Lung (tissue), 12 donors: ENCODE measurements around the gene ZNF429. TPM values are rescaled to one million over a fixed set of nuclear protein-coding genes. Genes with fewer than 3 reads are reported as not detected.
A peak's percentile ranks its signal among the peaks of the same experiment; 100 is the strongest.

Source experiments
- ATAC-seq: fragments of 200-7000 bp; cut with Tn5 transposase; one replicate; pipeline ENCODE4 v1.9.1; 2020; ENCODE audit warnings: moderate number of reproducible peaks; ENCODE audit not compliant: insufficient read depth, low FRiP score
- DNase-seq, 3 donors: peaks; one replicate each; pipeline ENCODE4 v3.0.0-alpha.2; 2013 to 2017
- H3K27ac ChIP-seq, 2 donors: one replicate each; pipeline ENCODE4 v1.5.1; 2013; ENCODE audit warnings: mild to moderate bottlenecking in 2 of 2, moderate library complexity in 2 of 2, control low read depth in 1 of 2, inconsistent platforms in 1 of 2, low read depth in 1 of 2, low read length in 1 of 2
- H3K27me3 ChIP-seq, 3 donors: one replicate each; pipeline ENCODE4 v1.5.1; 2013; ENCODE audit warnings: low read length in 2 of 3; ENCODE audit not compliant: control insufficient read depth in 3 of 3, insufficient read depth in 3 of 3
- H3K36me3 ChIP-seq, 4 donors: one replicate each; pipeline ENCODE4 v1.5.1; 2013; ENCODE audit warnings: low read length in 4 of 4, mild to moderate bottlenecking in 1 of 4, moderate library complexity in 1 of 4; ENCODE audit not compliant: control insufficient read depth in 4 of 4, insufficient read depth in 4 of 4
- H3K4me1 ChIP-seq, 5 donors: one replicate each; pipeline ENCODE4 v1.5.1; 2013; ENCODE audit warnings: low read length in 5 of 5, mild to moderate bottlenecking in 2 of 5, moderate library complexity in 1 of 5; ENCODE audit not compliant: control insufficient read depth in 5 of 5, insufficient read depth in 5 of 5
- H3K4me3 ChIP-seq: one replicate; pipeline ENCODE4 v1.5.1; 2013; ENCODE audit warnings: mild to moderate bottlenecking, control low read depth, moderate library complexity
- H3K9ac ChIP-seq, 2 donors: one replicate each; pipeline ENCODE4 v1.5.1; 2013; ENCODE audit warnings: low read length in 2 of 2, control low read depth in 1 of 2; ENCODE audit not compliant: insufficient read depth in 1 of 2
- H3K9me3 ChIP-seq, 4 donors: one replicate each; pipeline ENCODE4 v1.5.1; 2013; ENCODE audit warnings: low read length in 3 of 4, mild to moderate bottlenecking in 1 of 4, moderate library complexity in 1 of 4; ENCODE audit not compliant: control insufficient read depth in 4 of 4, insufficient read depth in 3 of 4
- CTCF ChIP-seq: IDR thresholded peaks from 2 replicates; pipeline ENCODE4 v1.5.1; 2012; ENCODE audit warnings: mild to moderate bottlenecking; ENCODE audit errors: control extremely low read depth, extremely low read depth
- WGBS, 2 donors: extraction: QIAGEN DNeasy Blood & Tissue Kit; methylation state at CpG; one replicate each; pipeline ENCODE4 v1.1.7; 2013; 5-methylcytosine and 5-hydroxymethylcytosine counted together
- polyA plus RNA-seq, 2 donors: library from polyadenylated mRNA; stranded (reverse); fragments of 200-250 nt; gene quantifications; one replicate each; pipeline ENCODE4 v1.2.1, GENCODE V29; 2013
- total RNA-seq, 2 donors: library from RNA; depleted of rRNA in 1 of 2; stranded (reverse); fragments of >200 nt in 1 of 2; gene quantifications; one replicate each; pipeline ENCODE4 v1.2.1, GENCODE V29; 2014 to 2021
- donor health status: control.
- donor health status: control.
- donor health status: Bipolar disorder and iron deficiency.
- donor health status: healthy.
- donor health status: DM: yes; HTN: yes; CAD: no.

Gene ZNF429
- total and polyA plus RNA-seq, 4 donors = 5.4 to 18.9 (median 10.7) TPM

- ATAC-seq (no peak), DNase-seq (no peak)
- Histone ChIP-seq H3K27me3 (no peaks in the 10 kb centered on the region), H3K4me1 (no peaks in the 10 kb centered on the region), H3K9ac (no peak overlapping the region), H3K27ac (no peak overlapping the region), H3K36me3 (no peaks in the 10 kb centered on the region), H3K9me3 (peaks cover 0 to 9% (median 0%) of the 10 kb centered on the region in 4 donors), H3K4me3 (no peak overlapping the region)
- 66 to 70% methylated on average over 4 of the region's 4 CpGs for WGBS, 2 donors
- no peak for TF ChIP-seq CTCF
Measured at GRCh38 chr19:21491146-21491545, 14.3 kb upstream of the ZNF429 start.

GRCh38 chr19:21492947-21493906 is 12.2 kb upstream of the ZNF429 start:
- ATAC-seq = peak; percentile 24
- Histone ChIP-seq H3K27ac (no peak overlapping the region), H3K4me3 (no peak overlapping the region), H3K9me3 (peaks cover 0 to 9% (median 0%) of the 10 kb centered on the region in 4 donors), H3K27me3 (no peaks in the 10 kb centered on the region), H3K36me3 (no peaks in the 10 kb centered on the region), H3K4me1 (no peaks in the 10 kb centered on the region), H3K9ac (no peak overlapping the region)
- DNase-seq = no peak
- no peak for TF ChIP-seq CTCF
- 55 to 87% methylated on average over 9 of the region's 9 CpGs for WGBS, 2 donors

- Histone ChIP-seq H3K4me1 (no peaks in the 10 kb centered on the region), H3K27ac (no peak overlapping the region), H3K27me3 (no peaks in the 10 kb centered on the region), H3K4me3 (no peak overlapping the region), H3K36me3 (no peaks in the 10 kb centered on the region), H3K9me3 (peaks cover 0 to 9% (median 0%) of the 10 kb centered on the region in 4 donors), H3K9ac (no peak overlapping the region)
- no peak for TF ChIP-seq CTCF
- WGBS, 2 donors = 93 to 96% methylated on average over 4 of the region's 4 CpGs
- ATAC-seq = no peak
- DNase-seq = no peak
Measured at GRCh38 chr19:21496876-21497275, 8.5 kb upstream of the ZNF429 start.
